ENCODE results near the gene MRPL41. TPM values are rescaled to one million over a fixed set of nuclear protein-coding genes. Genes with fewer than 3 reads are reported as not detected.

The MRPL41 gene
- total RNA-seq, 1 donor from 2014 or later: 44.6 TPM

- no peak overlapping the region for H3K27ac ChIP-seq
- no peak for TF ChIP-seq CTCF (IDR thresholded peaks at IDR 0.05)
- peaks cover 16% of the 10 kb centered on the region for H3K4me1 ChIP-seq
- H3K36me3 ChIP-seq: peaks cover 53% of the 10 kb centered on the region
- intact Hi-C loops (cut with DNase I): no loop called here
- no peak overlapping the region for H3K4me3 ChIP-seq
- DNase-seq (no peak), ATAC-seq (no peak)
- no peaks in the 10 kb centered on the region for H3K9me3 ChIP-seq
- H3K27me3 ChIP-seq (ENCODE audit: low read depth): no peaks in the 10 kb centered on the region
Observed at GRCh38 chr9:137554349-137554748, 2.7 kb downstream of the MRPL41 start.

GRCh38 chr9:137555179-137555578 lies 3.5 kb downstream of the MRPL41 start:
- TF ChIP-seq CTCF (IDR thresholded peaks at IDR 0.05): no peak
- ATAC-seq (no peak), DNase-seq (no peak)
- no peaks in the 10 kb centered on the region for H3K27me3 ChIP-seq (ENCODE audit: low read depth)
- no peak overlapping the region for H3K4me3 ChIP-seq
- H3K4me1 ChIP-seq: peaks cover 8% of the 10 kb centered on the region
- no peaks in the 10 kb centered on the region for H3K9me3 ChIP-seq
- H3K36me3 ChIP-seq: peaks cover 61% of the 10 kb centered on the region
- no peak overlapping the region for H3K27ac ChIP-seq
- intact Hi-C loops (cut with DNase I): no loop called here

GRCh38 chr9:137556069-137556838 lies 4.6 kb downstream of the MRPL41 start:
- ATAC-seq: no peak
- H3K4me1 ChIP-seq: peaks cover 7% of the 10 kb centered on the region
- no peak overlapping the region for H3K4me3 ChIP-seq
- H3K36me3 ChIP-seq: peaks cover 64% of the 10 kb centered on the region
- no peaks in the 10 kb centered on the region for H3K27me3 ChIP-seq (ENCODE audit: low read depth)
- no peak overlapping the region for H3K27ac ChIP-seq
- no peak for TF ChIP-seq CTCF (IDR thresholded peaks at IDR 0.05)
- intact Hi-C loops (cut with DNase I): no loop called here
- H3K9me3 ChIP-seq: no peaks in the 10 kb centered on the region
- no peak for DNase-seq

GRCh38 chr9:137558127-137558526 lies 6.4 kb downstream of the MRPL41 start:
- Histone ChIP-seq H3K4me3 (no peak overlapping the region), H3K27me3 (ENCODE audit: low read depth) (no peaks in the 10 kb centered on the region), H3K9me3 (no peaks in the 10 kb centered on the region), H3K4me1 (no peaks in the 10 kb centered on the region), H3K36me3 (peaks cover 73% of the 10 kb centered on the region), H3K27ac (no peak overlapping the region)
- no peak for TF ChIP-seq CTCF (IDR thresholded peaks at IDR 0.05)
- DNase-seq (no peak), ATAC-seq (no peak)
- intact Hi-C loops (cut with DNase I): no loop called here

GRCh38 chr9:137564134-137564533 lies 12.5 kb downstream of the MRPL41 start:
- ATAC-seq: no peak
- no peak for TF ChIP-seq CTCF (IDR thresholded peaks at IDR 0.05)
- H3K27ac ChIP-seq: no peak overlapping the region
- H3K4me3 ChIP-seq: no peak overlapping the region
- H3K9me3 ChIP-seq: no peaks in the 10 kb centered on the region
- intact Hi-C loops (cut with DNase I): no loop called here
- H3K36me3 ChIP-seq: peaks cover 43% of the 10 kb centered on the region
- no peaks in the 10 kb centered on the region for H3K4me1 ChIP-seq
- no peaks in the 10 kb centered on the region for H3K27me3 ChIP-seq (ENCODE audit: low read depth)
- DNase-seq: no peak

Measured in lower lobe of right lung (tissue), 2 donors.